GM11168 (cell line): ENCODE data around the gene TMEM143.

Experiments used
- in situ Hi-C: fragments of 300-500 bp; cut with MboI; formaldehyde crosslinking; loops from one replicate; pipeline ENCODE4 v1.12.0; 2022; ENCODE audit warnings: low sequenced_read_pairs; ENCODE audit not compliant: unreplicated experiment

TMEM143 gene

GRCh38 chr19:48362716-48363499 is 832 bp downstream of the TMEM143 start:
- in situ Hi-C loops: no loop called here

- in situ Hi-C loops: no loop called here
Observed at GRCh38 chr19:48361912-48362311, 1.8 kb downstream of the TMEM143 start.

- in situ Hi-C loops: no loop called here
Observed at GRCh38 chr19:48359123-48359522, 4.6 kb downstream of the TMEM143 start.

GRCh38 chr19:48355365-48355954 is 8.3 kb downstream of the TMEM143 start:
- in situ Hi-C loops: no loop called here

GRCh38 chr19:48354332-48354992 is 9.3 kb downstream of the TMEM143 start:
- in situ Hi-C loops: no loop called here

GRCh38 chr19:48353677-48354076 is 10.1 kb downstream of the TMEM143 start:
- in situ Hi-C loops: no loop called here

GRCh38 chr19:48351341-48351752 is 12.4 kb downstream of the TMEM143 start:
- in situ Hi-C loops: no loop called here

- in situ Hi-C loops: no loop called here
Observed at GRCh38 chr19:48350856-48351255, 12.9 kb downstream of the TMEM143 start.

- in situ Hi-C loops: no loop called here
Observed at GRCh38 chr19:48348737-48349136, 15.0 kb downstream of the TMEM143 start.

- in situ Hi-C loops: no loop called here
Observed at GRCh38 chr19:48348045-48348444, 15.7 kb downstream of the TMEM143 start.

- in situ Hi-C loops: no loop called here
Observed at GRCh38 chr19:48346191-48346590, 17.5 kb downstream of the TMEM143 start.

GRCh38 chr19:48344892-48345291 is 18.8 kb downstream of the TMEM143 start:
- in situ Hi-C loops: no loop called here

- in situ Hi-C loops: no loop called here
Observed at GRCh38 chr19:48342841-48343540, 20.7 kb downstream of the TMEM143 start.

GRCh38 chr19:48342414-48342738 is 21.4 kb downstream of the TMEM143 start:
- in situ Hi-C loops: no loop called here

- in situ Hi-C loops: no loop called here
Observed at GRCh38 chr19:48341515-48342413, 22.0 kb downstream of the TMEM143 start.

- in situ Hi-C loops: no loop called here
Observed at GRCh38 chr19:48340995-48341394, 22.7 kb downstream of the TMEM143 start.

- in situ Hi-C loops: no loop called here
Observed at GRCh38 chr19:48338802-48339503, 24.8 kb downstream of the TMEM143 start.

GRCh38 chr19:48338253-48338755 is 25.4 kb downstream of the TMEM143 start:
- in situ Hi-C loops: no loop called here
